ENCODE results near the gene MYADM.
"Not testable (repeated sequence)": the region's sequence is repeated elsewhere in the genome, so short reads cannot be mapped to it uniquely, and the experiment has no call there.

MYADM gene

GRCh38 chr19:53867225-53868090 is at the start of gene MYADM:
MYADM (plus strand) TSS chr19:53867883; CDS start chr19:53873530, 5,647 bp downstream.
- DNase-seq = no peak

DNA sequence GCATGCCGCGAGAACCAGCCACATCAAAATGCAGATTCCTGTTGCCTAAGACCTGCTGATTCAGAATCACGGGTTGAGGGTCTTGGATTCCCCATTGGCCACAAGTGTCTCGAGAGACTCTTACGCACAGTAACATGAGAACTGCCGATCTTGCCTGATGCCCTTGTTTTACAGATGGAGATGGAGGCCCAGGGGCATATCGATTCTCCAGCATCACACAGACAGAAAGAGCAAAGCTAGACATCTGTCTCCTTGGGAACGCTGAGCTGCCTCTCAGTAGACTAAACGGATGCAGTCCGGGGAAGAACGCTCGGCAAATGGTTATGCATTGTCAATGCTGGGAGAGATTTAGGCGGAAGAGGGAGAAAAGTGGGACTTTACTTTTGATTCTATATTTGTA is 48.9 kb upstream of the MYADM start:
- DNase-seq = no peak

GRCh38 chr19:53819861-53820260 is 47.8 kb upstream of the MYADM start:
- DNase-seq = no peak

GRCh38 chr19:53823380-53824120 is 44.1 kb upstream of the MYADM start:
- DNase-seq = no peak

- DNase-seq = no peak
Measured at GRCh38 chr19:53824134-53824611, 43.5 kb upstream of the MYADM start, which contains the start of gene NLRP12. NLRP12 (minus strand) TSS chr19:53824314; CDS start chr19:53824174, 140 bp downstream.

DNA sequence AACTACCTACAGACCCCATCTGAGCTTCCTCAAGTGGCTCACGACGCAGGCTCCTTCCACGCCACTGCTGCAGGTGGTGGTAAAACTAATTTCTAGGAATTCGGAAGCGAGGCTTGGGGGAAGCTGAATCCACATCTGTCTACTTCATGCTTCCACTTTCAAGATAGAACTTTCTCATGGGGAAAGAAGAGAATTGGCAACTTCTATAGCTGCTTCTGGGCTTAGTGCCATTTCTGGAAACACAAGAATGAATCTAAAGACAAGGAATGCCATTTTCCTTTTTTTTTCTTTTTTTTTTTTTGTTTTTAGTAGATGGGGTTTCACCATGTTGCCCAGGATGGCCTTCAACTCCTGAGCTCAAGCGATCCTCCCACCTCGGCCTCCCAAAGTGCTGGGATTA is 40.8 kb upstream of the MYADM start:
- DNase-seq = no peak

DNA sequence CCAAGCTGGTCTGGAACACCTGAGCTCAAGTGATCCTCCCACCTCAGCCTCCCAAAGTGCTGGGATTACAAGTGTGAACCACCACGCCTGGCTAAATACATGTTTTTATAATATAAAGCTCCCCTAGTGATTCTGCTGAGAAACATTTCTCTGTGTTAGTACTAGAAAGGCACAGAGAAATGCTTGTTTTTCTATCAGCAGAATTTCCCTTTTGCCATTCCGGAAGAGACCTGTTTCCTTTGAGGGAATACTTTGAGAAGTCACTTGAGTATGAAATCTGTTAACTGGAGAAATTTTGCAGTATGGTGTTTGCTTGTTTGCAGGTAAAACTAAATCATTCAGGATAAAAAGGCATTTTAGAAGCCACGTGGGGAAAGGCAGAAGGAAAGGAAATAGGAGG is 39.2 kb upstream of the MYADM start:
- DNase-seq = no peak

DNA sequence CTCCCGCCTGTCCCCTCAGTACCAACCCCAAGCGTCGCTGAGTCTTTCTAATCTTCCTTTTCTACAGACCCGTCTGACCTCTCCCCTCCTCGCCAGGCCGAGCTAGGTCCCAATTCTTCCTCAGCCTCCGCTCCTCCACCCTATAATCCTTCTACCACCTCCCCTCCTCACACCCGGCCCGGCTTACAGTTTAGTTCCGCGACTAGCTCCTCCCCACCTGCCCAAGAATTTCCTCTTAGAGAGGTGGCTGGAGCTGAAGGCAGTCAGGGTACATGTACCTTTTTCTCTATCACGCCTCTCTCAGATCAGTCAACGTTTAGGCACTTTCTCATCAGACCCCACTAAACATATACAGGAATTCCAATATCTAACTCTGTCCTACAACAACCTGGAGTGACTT is 34.8 kb upstream of the MYADM start:
- DNase-seq = not testable (repeated sequence)

GRCh38 chr19:53838446-53838845 is 29.2 kb upstream of the MYADM start:
- DNase-seq = not testable (repeated sequence)

- not testable (repeated sequence) for DNase-seq
Measured at GRCh38 chr19:53840241-53840640, 27.4 kb upstream of the MYADM start.

DNA sequence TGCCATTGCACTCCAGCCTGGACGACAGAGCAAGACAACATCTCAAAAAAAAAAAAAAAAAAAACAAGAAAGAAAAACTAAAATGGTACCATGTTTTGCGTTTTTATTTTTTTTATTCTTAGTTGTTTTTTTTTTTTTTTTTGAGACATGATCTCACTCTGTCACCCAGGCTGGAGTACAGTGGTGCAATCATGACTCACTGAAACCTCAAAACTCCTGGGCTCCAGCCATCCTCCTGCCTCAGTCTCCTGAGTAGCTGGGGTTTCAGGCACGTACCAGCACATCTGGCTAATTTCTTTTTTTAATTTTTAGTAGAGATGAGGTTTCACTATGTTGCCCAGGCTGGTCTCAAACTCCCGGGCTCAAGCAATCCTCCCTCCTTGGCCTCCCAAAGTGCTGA is 26.8 kb upstream of the MYADM start:
- not testable (repeated sequence) for DNase-seq

DNA sequence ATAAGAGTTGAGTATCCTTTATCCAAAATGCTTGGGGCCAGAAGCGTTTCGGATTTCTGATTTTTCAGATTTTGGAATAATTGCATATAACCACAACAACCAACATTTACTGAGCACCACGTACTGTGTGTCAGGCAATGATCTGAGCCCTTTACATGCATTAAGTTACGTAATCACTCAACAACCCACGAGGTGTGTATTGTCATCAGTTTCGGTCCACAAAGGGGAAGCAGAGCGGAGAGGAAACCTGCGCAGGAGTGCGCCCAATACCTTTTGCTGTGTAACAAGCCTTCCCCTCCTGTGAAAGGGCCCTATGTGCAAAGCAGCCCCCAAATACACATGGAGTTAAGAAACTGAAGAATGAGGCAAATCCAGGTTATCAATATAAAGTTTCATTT is 22.8 kb upstream of the MYADM start:
- no peak for DNase-seq

GRCh38 chr19:53847555-53847954 is 20.1 kb upstream of the MYADM start:
- DNase-seq = no peak

GRCh38 chr19:53849237-53849676 is 18.4 kb upstream of the MYADM start:
- no peak for DNase-seq

DNA sequence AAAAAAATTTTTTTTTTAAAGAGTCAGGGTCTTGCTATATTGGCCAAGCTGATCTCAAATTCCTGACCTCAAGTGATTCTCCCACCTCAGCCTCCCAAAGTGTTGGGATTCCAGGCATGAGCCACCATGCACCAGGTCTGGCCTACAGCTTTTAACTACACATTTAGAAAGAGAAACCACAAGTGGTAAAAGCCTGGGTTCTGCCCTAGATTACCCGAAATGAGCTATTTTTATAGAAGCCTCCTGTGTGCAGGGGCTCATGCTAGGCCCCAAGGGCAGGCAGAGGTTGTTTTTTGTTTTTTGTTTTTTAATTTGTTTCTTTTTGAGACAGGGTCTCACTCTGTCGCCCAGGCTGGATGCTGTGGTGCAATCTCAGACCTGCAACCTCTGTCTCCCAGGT is 14.0 kb upstream of the MYADM start:
- DNase-seq = no peak

DNA sequence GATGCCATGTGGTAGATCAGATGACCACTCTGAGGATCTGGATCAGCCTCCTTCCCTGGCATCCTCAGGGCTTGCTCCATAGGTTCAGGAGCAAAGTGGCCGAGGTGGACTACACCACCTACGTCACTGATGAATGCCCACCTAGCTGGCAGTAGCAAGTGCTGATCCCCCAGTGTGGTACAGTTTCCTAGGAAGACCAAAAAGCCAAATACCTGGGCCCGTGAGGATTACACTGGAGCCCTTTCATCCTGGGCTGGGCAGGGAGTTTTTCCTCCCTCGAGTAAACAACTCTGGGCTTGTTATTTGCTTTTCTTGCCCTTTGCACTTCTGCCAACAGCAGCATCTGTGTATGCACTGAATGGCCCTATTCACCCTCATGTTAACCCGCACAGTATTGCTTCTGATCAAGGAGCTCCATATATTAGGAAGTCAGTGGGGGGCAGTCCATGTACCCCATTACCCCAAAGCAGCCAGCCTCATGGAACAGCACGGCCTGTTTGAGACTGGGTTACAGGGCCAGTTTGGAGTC is 3.3 kb upstream of the MYADM start:
- DNase-seq = no peak

DNA sequence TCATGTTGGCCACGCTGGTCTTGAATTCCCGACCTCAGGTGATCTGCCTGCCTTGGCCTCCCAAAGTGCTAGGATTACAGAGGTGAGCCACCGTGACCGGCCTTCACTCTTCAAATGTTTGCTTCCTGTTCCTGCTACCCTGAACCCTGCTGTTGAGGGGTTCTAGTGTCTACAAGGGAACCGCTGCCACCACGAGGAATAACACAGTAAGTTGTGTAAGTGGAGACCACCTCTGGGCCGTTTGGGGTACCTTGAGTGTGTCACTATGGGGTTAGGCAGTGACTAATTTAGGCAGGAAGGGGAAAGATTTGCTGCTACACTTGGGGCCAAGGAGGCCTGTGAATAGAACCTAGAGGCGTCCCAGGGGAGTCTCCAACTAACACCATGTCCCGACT is 2.2 kb upstream of the MYADM start:
- DNase-seq = no peak

DNA sequence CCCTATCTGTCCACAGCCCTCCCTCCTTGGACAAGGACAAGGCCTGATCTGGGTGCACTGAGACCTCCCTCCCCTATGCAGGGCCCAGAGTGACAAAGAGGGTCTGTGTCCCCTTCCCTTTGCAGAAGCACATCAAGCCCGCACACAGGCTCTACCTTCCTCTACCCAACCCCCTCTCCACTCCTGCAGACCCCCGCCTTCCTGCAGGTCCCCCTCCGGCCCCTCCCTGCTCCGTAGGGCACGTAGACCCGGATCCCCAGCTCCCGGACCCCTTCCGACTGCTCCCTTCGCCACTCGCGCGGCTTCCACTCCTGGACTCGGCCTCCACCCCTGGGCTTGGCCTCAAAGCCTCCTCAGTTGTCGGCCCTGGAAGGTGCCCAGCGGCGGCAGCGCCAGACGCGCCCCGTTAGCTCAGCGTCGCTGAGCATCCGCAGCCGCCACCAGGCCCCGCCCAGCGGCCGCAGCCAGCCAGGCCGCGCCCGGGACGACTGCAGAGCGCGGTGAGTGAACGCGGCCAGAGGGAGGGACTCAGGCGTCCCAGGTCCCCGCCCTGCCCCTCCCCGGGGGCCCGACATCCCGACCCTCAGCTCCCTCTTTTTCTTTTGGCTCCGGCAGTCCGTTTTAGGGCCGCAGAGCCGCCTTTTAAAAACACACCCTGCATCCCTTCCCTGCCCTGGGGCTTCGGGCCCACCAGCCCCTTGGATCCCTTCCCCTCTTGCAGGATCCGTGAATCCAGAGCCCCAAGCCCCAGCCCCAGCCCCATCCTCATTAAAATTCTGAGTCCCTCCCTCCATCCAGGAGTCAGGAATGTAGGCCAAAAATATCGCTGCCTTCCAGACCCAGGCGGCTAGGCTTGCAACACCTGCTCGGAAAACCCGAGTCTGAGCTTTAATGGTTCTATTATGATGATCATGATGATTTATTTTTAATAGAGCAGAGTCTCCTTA is 1.5 kb upstream of the MYADM start:
- no peak for DNase-seq

DNA sequence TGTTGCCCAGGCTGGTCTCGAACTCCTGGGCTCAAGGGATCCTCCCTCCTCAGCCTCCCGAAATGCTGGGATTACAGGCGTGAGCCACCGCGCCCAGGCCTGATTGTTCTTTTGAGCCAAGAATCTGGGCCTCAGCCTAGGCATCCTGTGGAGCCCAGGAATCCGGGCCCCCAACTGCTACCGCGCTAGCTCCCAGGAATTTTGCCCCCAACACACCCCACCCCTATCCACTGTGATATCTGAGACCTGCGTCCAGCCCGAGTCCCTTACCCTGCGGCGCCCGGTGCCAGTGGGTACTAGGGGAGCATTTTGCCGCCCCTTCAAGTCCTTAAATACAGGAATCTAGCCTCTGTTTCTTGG is 838 bp upstream of the MYADM start:
- no peak for DNase-seq

- no peak for DNase-seq
Measured at GRCh38 chr19:53868091-53868891, 608 bp downstream of the MYADM start.
